HTERT RPE-1 (cell line): ENCODE data around the gene TMEM185B.
"Not testable (repeated sequence)": the region's sequence is repeated elsewhere in the genome, so short reads cannot be mapped to it uniquely, and the experiment has no call there.

Experiments
- in situ Hi-C: fragments of 300-500 bp; cut with MboI; formaldehyde crosslinking; loops from 4 replicates; pipeline ENCODE4 v1.14.3; 2020; ENCODE audit warnings: low sequenced_read_pairs

TMEM185B gene

DNA sequence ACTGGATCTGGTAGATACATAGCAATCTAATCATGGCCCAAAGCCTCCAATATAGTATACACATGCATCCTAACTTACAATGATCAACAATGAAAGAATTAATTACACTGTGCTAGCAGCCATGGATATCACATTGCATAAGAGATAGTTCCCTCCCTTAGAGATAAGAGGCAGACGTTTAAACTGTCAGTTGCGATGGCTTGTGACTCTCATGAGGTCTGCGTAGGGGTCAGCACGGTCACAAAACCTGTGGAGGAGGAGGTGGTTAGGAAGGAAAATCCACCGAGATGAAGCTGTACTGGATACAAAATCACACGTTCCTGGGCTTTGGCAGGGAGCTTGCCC lies 28.7 kb upstream of the TMEM185B start:
- in situ Hi-C loops = no loop called here

DNA sequence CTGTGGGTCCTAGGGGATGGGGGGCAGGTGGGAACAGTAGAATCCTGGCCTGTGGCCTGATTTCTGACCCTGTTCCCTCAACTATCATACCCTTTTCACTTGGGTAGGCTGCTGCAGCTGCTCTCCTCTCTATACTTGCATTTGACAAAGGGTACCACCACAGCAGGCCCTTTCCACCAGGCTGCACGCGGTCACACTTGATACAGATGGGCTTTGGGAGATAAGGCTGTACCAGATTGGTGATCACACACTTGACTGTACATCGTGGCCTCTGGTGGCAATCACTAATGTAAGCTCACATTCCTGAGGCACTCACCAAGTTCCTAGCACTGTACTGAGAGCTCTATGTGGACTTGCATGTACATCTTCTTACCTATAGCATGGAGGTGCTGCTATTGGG lies 27.9 kb upstream of the TMEM185B start:
- in situ Hi-C loops = no loop called here

DNA sequence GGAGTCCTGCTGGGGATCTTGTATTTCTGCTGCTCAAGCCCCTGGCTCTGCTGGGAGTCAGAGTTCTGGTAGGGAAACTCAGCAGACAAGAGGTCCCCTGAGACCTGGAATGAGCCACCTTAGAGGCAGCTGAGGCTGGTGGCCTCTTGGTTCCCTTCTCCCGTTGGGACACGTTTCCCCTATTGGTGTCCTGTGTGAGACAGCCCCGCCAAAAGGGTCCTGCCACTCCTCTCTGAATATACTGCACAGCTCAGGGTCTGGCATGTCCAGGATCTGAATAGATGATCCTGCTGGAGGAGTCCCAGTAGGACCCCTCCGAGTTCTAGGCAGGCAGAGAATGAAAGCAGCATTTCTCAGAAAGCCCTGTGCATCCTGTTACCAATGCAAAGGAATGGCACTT lies 27.4 kb upstream of the TMEM185B start:
- in situ Hi-C loops = no loop called here

DNA sequence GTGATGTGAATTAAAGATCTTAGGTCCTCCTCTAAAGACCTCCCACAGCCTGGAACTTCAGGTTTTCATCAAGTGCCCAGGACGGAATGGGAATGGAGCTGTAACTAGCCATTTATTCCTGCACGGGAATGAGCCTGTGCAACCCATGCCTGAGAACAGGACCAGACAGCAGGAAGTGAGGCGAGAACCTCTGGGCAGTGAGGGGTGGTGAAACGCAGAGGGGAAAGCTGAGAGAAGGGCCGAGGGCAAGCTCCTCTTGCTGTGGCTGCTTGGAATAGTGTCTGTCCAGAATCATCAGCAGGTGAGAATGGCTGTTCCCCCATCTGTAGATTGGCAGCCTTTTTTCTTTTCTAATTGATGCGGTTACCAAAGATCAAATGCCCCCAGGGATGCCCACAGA lies 24.7 kb upstream of the TMEM185B start:
- in situ Hi-C loops = no loop called here

DNA sequence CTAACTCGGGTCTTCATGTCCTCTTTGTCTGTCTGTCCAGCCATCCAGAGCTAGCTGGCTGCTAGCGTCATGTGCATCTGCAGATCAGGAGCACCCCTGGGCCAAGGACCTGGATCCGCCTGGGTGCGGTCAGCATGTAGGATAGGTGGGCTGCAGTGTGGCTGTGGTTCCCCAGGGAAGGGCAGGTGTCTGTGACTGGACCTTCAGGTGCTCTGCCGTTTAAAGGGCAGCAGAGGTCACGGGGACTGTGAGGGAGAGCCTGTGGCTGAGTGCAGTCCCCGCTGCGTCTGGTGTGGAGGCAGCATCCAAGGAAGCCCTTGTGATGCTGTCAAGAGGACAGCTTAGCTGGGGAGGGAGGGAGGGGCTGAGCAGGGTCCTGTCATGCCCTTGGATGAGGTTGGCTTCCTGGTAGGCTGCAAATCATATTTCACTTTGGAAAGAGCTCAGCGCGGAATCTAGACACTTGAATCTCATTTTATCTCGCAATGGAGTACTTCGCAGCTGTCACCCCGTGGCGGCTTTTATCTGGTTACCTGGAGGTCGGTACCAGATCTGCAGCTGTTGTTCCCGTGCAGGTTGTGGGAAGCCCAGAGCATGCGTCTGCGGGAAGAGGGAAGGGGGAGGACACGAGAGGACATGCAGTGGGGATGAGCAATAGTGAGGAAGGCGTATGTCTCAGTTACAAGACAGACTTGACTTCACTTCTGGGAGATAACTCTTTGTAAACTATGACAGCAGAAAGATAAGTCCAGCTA lies 23.5 kb upstream of the TMEM185B start:
- in situ Hi-C loops = no loop called here

DNA sequence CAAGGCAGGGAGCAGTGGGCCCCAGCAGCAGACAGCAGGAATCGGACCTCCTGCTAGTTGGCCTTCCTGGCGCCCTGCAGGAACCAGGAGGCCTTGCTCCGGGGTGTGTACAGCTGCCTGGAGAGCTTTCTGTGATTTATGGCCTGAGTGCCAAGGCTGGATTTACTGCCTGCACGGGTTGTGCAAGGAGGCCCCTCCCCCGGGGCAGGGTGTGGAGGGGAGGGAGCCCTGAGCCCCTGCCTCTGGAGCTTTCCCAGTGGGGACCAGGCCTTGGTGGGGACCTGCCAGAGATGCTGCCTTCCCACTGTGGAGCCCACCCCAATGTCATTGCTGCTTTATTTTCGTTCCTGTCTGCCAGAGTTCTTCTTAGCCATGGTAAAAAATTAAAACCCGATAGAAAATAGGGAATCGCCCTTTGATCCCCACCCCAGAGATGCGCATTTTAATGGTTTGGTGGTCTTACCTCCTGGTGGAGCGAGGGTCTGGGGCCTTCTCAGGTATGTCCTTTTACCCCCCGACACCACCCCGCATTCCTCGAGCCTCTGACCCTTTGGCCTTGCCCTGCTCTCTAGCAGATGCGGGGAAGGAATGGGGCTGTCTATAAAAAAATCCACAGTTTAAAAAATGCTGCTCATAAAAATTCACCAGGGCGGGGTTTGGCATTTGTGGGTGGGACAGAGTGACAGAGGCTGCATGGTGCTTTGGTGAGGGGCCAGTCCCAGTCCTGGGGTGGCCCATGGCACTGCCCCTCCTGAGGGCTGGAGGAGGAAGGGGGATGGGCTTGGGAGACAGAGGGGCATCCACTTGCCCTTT lies 22.5 kb upstream of the TMEM185B start:
- in situ Hi-C loops = no loop called here

DNA sequence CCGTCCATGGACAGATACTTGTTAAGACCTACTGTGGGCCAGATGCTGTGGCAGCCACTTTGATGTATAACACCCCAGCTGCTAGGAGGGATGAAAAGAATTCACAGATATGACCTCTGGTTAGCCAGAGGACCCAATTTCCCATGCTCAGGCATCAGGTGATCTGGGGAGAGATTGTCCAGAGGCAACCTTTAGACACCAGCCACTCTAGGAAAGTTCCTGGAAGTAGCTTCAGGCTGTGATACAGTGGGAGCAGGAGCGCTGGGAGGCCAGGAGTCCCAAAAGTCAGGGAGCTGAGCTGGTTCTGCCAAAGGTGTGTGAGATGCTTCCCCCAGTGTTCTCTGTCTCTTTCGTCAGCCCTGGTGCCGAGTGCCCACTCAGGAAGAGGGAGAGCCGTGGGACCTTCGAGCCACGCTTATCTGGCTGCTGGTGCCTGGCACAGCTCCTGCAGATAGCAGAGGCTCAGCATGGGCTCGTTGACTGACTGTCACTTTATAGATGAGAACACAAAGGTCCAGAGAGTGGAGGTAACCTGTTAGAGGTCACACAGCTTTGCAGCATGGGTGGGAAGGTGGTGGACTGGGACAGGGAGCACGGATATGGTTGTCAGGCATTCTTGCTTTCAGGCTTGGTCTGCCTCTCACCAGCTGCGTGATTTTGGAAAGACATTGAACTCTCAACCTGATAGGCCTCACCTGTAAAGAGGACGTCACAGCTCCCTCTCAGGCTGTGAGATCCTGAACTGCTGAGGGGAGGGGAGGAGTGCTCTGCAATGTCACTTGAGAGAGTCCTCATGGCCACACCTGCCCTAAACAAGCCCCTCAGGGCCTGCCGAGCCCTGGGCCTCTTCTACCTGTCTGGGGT lies 21.7 kb upstream of the TMEM185B start:
- in situ Hi-C loops = no loop called here

DNA sequence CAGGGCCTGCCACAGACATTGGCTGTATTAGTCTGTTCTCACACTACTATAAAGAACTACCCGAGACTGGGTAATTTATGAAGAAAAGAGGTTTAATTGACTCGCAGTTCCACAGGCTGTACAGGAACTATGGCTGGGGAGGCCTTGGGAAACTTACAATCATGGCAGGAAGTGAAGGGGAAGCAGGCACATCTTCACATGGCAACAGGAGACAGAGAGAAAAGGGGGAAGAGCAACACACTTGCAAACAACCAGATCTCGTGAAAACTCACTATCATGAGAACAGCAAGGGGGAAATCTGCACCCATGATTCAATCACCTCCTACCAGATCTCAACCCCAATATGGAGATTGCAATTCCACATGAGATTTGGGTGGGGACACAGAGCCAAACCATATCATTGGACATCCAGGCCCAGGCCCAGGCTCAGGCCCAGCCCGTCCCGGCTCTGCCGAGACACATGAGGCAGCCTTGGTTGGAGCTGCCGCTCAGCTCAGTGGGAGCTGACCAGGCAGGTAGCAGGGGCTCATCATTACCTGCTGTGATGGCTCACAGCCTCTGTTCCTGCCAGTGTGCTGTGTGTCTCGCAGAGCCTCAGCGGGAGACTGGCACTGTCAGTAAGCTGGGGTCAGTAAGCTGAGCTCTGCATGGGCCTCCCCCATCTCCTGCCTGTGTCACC lies 20.8 kb upstream of the TMEM185B start:
- in situ Hi-C loops = no loop called here

DNA sequence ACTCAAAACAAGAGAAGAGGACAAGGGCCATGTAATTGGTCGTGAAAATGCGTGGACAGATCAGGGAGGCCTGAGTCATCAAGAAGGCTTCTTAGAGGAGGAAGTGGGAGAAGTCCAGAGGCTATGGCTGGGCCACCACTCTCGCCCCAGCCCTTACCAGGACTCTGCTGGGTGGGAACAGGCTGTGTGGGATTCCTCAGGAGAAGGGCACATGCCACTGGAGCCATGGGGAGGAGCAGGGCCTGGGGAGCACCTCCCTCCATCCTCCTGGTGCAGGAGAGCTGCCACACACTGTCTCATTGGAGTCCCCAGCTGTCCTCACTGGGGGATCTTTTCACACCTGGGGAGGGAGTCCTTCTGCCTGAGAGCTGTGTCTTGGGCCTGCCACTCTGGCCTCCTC lies 20.0 kb upstream of the TMEM185B start:
- in situ Hi-C loops = no loop called here

DNA sequence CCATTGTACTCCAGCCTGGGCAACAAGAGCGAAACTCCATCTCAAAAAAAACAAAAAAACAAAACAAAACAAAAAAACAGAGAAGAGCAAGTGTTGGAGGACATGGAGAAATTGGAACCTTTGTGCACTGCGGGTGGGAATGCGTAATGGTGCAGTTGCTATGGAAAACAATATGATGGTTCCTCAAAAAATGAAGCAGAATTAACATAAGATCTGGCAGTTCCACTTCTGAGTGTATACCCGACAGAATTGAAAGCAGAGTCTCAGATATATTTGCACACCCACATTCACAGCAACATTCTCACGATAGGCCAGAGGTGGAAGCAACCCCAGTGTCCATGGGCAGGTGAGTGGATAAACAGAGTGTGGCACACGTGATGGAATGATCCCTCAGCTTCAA lies 18.5 kb upstream of the TMEM185B start:
- in situ Hi-C loops = no loop called here

DNA sequence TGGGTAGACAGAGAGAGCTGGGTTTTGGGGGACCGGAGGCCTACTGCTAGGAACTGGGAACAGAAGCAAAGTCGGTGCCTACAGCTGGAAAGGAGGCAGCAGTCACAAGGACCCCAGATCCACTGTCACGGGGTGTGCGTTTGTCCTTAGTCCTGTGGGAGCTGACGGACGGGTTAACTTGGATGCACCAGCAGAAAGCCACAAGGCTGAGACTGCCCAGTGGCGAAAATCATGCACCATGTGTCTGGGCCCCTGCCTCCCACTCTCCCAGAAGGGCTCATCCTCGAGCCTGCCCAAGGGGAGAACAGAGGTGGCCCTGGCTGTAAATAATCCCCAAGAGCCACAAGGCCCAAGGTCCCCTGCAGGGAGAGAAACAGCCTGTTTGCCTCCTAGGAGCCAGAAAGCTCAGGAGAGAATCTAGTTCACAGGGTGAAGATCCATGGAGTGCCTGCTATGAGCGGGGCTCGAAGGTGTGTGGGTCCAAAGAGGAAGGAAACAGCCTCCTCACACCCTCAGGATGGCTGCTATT lies 17.8 kb upstream of the TMEM185B start:
- in situ Hi-C loops = no loop called here

DNA sequence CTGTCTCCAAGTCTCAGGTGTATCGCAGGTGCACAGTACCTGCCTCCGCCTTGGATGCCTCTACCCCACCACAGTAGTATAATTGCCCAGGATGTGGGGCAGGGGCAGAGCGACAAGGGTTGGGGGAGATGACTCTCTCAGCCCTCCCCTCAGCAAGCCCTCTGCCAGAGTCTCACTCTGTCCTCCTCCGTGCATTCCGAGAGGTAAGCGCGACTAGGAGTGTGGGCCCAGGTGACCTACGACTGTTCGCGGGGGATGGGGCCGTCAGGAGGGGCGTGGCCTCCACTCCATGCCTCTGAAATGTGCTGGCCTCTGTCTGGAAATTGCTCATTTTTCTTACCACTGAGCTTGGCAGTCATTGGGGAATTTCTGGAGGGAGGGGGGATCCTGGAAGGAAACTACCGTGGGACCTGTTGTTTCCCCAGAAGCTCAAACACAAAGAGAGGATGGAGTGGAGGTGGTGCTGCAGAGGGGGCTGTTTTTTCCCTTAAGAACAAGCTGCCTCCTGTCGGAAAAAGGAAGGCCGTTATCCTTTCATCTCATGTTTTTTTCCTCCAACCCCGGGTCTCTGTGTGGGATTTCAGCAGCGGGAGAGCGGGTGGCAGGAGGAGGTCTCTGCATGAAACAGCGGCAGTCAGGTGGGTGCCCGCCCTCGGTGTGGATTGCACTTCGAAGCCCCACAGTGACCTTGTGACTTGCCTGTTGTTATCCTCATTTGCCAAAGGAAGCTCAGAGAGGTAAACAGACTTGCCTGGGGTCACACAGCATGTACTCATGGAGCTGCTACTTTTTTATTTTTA lies 16.5 kb upstream of the TMEM185B start:
- in situ Hi-C loops = no loop called here

DNA sequence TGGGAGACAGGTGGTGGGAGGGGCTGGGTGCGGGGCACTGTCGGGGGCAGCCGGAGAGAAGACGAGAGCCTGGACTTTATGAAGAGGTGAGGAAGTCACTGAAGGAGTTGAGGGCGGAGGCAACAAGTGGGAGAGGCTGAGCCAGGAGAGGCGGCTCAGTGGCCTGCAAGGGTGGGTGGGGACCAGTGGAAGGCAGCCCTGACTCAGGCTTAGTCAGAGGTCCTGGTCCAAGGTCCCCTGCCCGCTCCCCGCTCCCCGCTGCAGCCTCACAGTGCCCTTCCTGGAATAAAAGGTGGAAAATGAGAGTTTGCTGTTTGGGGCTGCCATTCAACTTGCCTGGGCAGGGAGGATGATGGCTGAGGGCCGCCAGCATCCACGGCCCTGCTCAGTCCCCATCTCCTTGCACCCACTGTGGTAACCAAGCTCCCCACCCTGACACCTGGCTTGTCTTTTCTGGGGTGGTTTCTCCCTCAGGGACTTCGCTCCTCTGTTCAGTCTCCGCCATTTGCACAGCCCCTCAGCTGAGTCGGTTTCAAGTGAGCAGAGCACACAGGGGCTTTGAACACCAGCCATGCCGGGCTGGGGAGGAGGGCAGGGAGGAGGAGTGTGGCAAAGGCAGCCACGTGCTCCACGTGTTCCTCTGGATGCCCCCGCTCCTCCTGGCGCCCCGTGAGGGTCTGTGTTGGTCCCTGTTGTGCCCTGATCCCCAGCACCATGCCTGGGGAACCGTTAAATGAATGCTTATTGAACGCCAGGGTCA lies 15.7 kb upstream of the TMEM185B start:
- in situ Hi-C loops = no loop called here

DNA sequence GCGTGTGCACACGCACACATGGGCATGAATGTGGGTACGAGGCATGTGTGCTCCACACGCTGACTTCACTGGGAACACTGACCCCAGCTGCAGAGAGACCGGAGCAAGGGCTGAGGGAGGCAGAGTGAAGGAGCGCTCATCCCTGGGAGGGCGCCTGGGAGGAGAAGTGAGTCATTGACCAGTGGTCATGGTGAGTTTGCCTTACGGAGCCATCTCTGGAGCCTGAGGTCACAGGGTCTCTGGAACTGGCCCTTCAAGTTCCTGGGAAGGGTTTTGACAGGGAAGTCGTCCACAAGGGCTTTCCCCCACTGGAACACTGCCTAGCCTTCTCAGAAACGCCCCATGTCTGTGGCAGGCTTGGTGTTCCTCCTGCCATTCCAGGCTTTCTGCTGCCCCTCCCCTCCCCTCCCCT lies 14.3 kb upstream of the TMEM185B start:
- in situ Hi-C loops = no loop called here

DNA sequence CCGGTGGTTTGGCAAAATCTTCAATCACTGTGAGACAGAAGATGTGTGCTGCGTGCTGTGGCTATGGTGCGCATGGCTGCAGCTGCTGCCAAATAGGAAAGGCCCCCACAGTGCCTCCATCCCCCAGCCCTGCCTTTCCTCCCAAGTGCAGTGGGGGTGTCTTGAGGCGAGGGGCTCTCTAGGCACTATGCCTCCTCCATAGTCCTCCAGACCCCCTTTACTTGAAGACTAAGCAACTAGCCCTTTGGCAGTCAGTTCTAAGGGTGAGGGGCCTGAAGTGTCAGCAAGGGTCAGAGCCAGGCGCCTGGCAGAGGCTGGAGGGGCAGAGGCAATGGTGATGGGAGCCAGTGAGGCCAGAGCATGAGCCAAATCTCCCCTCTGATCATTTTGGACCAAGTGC lies 13.6 kb upstream of the TMEM185B start:
- in situ Hi-C loops = no loop called here

DNA sequence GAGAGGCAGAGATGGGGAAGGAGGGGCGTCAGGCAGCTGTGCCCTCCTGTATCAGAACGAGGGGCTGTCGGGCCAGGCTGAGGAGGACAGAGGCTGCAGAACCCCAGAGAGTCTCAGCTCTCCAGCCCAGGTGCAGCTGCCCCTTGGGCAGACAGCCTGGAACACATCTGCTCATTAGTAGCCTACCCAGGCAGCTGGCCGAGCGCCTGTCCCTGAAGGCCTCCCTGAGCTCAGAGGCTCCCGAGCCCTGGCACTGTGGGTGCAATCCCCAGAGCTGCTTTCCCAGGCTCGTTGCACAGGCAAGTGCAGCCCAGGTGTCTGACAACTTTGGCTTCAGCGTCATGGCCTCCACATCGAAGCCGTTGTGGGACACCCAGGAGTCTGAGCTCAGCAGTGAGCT lies 13.1 kb upstream of the TMEM185B start:
- in situ Hi-C loops = no loop called here

DNA sequence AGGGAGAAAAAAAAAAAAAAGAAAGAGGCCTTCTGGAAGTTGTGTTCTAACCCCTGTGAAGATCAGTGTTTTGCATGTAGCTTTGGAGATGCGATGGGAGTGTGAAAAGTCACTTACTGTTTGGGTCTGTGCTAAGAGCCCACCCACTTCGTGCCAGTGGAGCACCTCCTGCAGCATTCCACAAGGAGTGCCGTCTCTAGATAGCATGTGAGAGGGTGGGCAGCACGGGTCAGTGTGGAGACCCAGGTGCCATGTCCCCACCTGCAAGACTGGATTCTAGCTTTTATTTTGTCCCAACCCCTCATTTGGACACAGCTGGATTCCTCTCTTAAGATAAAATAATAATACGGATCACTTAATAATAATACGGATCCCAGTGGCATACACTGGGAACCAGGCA lies 12.5 kb upstream of the TMEM185B start:
- in situ Hi-C loops = no loop called here

DNA sequence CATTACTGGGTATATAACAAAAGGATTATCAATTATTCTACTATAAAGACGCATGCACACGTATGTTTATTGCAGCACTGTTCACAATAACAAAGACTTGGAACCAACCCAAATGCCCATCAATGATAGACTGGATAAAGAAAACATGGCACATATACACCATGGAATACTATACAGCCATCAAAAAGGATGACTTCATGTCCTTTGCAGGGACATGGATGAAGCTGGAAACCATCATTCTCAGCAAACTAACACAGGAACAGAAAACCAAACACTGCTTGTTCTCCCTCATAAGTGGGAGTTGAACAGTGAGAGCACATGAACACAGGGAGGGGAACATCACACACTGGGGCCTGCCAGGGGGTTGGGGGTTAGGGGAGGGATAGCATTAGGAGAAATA lies 12.0 kb upstream of the TMEM185B start:
- in situ Hi-C loops = not testable (repeated sequence)

DNA sequence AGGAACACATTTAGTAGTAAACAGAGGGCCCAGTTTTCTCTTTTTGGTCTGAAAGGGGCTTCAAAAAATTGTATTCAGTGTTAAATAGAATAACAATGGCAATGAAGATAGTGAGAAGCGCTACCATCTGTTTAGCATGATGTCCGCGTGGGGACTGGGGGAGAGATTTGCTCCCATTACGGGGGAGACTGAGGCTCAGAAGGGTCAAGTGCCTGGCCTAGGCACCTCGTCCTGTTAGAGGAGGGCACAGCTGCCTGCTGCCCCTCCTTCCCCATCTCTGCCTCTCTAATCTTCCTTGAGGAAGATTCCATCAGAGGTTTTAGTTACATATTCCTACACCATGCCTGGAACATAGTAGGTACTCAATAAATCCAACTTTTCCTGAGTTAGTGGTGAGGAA lies 10.1 kb upstream of the TMEM185B start:
- in situ Hi-C loops = no loop called here
